ENCODE data around the gene SLIT3. TPM values are rescaled to one million over a fixed set of nuclear protein-coding genes. Genes with fewer than 3 reads are reported as not detected.
"Not testable (repeated sequence)": the region's sequence is repeated elsewhere in the genome, so short reads cannot be mapped to it uniquely, and the experiment has no call there.

The SLIT3 gene
- total RNA-seq, 2 experiments from 2014 or later = not detected

GRCh38 chr5:168642019-168642418 lies 658.9 kb downstream of the SLIT3 start:
- no peaks in the 10 kb centered on the region for H3K4me1 Mint-ChIP-seq (ENCODE audit: low read depth)
- no peak for ATAC-seq (ENCODE audit: poor library complexity)
- H3K27ac Mint-ChIP-seq = no peak overlapping the region
- POLR2A ChIA-PET = no interaction called here
- H3K27me3 Mint-ChIP-seq = no peaks in the 10 kb centered on the region
- H3K36me3 Mint-ChIP-seq (ENCODE audit: low read depth) = no peaks in the 10 kb centered on the region
- DNase-seq = no peak
- Histone ChIP-seq H3K36me3 (ENCODE audit: insufficient read depth, low read length) (no peaks in the 10 kb centered on the region), H3K27ac (ENCODE audit: low read depth in 1 of 2, low read length in 2 of 2) (no peak overlapping the region), H3K4me3 (ENCODE audit: low read length) (no peak overlapping the region), H3K9me3 (ENCODE audit: control insufficient read depth in 1 of 2, insufficient read depth in 1 of 2, low read length in 2 of 2) (peaks cover 0 to 9% of the 10 kb centered on the region in 2 experiments), H3K27me3 (ENCODE audit: control insufficient read depth in 1 of 2, insufficient read depth in 2 of 2, low read length in 2 of 2) (peaks cover 0 to 3% of the 10 kb centered on the region in 2 experiments), H3K4me1 (ENCODE audit: insufficient read depth, low read length) (no peaks in the 10 kb centered on the region)
- peaks cover 5% of the 10 kb centered on the region for H3K9me3 Mint-ChIP-seq
- H3K4me3 Mint-ChIP-seq = no peak overlapping the region
- CTCF ChIA-PET = no interaction called here
- intact Hi-C loops (cut with DNase I, micrococcal nuclease) = no loop called here
- no peak for TF ChIP-seq CTCF (IDR thresholded peaks at IDR 0.05)

GRCh38 chr5:168638846-168639245 lies 662.1 kb downstream of the SLIT3 start:
- H3K27ac Mint-ChIP-seq; H3K9me3 Mint-ChIP-seq; intact Hi-C loops (cut with DNase I, micrococcal nuclease); H3K4me3 ChIP-seq (ENCODE audit: low read length); H3K36me3 ChIP-seq (ENCODE audit: insufficient read depth, low read length); H3K27me3 ChIP-seq (ENCODE audit: control insufficient read depth in 1 of 2, insufficient read depth in 2 of 2, low read length in 2 of 2); H3K27me3 Mint-ChIP-seq; H3K9me3 ChIP-seq (ENCODE audit: control insufficient read depth in 1 of 2, insufficient read depth in 1 of 2, low read length in 2 of 2); H3K4me1 ChIP-seq (ENCODE audit: insufficient read depth, low read length); H3K4me3 Mint-ChIP-seq; CTCF ChIA-PET; H3K27ac ChIP-seq (ENCODE audit: low read depth in 1 of 2, low read length in 2 of 2); H3K36me3 Mint-ChIP-seq (ENCODE audit: low read depth); ATAC-seq (ENCODE audit: poor library complexity); H3K4me1 Mint-ChIP-seq (ENCODE audit: low read depth); POLR2A ChIA-PET; DNase-seq: not testable (repeated sequence)

- no peaks in the 10 kb centered on the region for H3K4me1 Mint-ChIP-seq (ENCODE audit: low read depth)
- no peak overlapping the region for H3K4me3 ChIP-seq (ENCODE audit: low read length)
- intact Hi-C loops (cut with DNase I, micrococcal nuclease) = no loop called here
- H3K4me1 ChIP-seq (ENCODE audit: insufficient read depth, low read length) = no peaks in the 10 kb centered on the region
- ChIA-PET POLR2A (no interaction called here), CTCF (interaction anchor here (0.7 kb wide), 1 partner anchor 18 kb away, joined by 5 read pairs; no protein-coding TSS in a partner anchor)
- H3K9me3 ChIP-seq (ENCODE audit: control insufficient read depth in 1 of 2, insufficient read depth in 1 of 2, low read length in 2 of 2) = no peaks in the 10 kb centered on the region
- H3K27me3 Mint-ChIP-seq = no peaks in the 10 kb centered on the region
- ATAC-seq (ENCODE audit: poor library complexity) (no peak), DNase-seq (no peak)
- no peaks in the 10 kb centered on the region for H3K36me3 ChIP-seq (ENCODE audit: insufficient read depth, low read length)
- H3K27ac ChIP-seq (ENCODE audit: low read depth in 1 of 2, low read length in 2 of 2) = no peak overlapping the region
- H3K27ac Mint-ChIP-seq = no peak overlapping the region
- no peak for TF ChIP-seq CTCF (IDR thresholded peaks at IDR 0.05)
- H3K27me3 ChIP-seq (ENCODE audit: control insufficient read depth in 1 of 2, insufficient read depth in 2 of 2, low read length in 2 of 2) = no peaks in the 10 kb centered on the region
- H3K36me3 Mint-ChIP-seq (ENCODE audit: low read depth) = no peaks in the 10 kb centered on the region
- no peaks in the 10 kb centered on the region for H3K9me3 Mint-ChIP-seq
- H3K4me3 Mint-ChIP-seq = no peak overlapping the region
Observed at GRCh38 chr5:168637793-168638192, 663.1 kb downstream of the SLIT3 start.

DNA sequence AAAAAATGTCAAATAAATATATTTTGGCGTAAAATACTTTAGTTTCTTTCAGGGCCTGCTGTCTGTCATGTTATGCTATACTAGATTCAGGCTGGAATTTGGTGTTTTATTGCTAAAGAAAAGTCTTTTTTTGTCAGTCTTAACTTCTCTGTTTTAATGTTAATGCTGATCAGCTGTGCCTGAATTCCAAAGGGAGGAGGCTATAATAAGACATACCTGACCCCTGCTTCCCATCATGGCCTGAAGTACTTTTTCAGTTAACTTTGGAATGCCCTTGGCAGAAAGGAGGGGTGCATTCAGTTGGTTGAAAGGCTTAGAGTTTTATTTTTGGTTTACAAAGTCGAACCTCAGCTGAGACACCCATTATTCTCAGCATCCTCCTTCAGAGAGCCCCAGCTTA lies 663.7 kb downstream of the SLIT3 start:
- Histone ChIP-seq H3K9me3 (ENCODE audit: control insufficient read depth in 1 of 2, insufficient read depth in 1 of 2, low read length in 2 of 2) (no peaks in the 10 kb centered on the region), H3K4me3 (ENCODE audit: low read length) (no peak overlapping the region), H3K27ac (ENCODE audit: low read depth in 1 of 2, low read length in 2 of 2) (no peak overlapping the region), H3K27me3 (ENCODE audit: control insufficient read depth in 1 of 2, insufficient read depth in 2 of 2, low read length in 2 of 2) (no peaks in the 10 kb centered on the region), H3K36me3 (ENCODE audit: insufficient read depth, low read length) (no peaks in the 10 kb centered on the region), H3K4me1 (ENCODE audit: insufficient read depth, low read length) (no peaks in the 10 kb centered on the region)
- Mint-ChIP-seq H3K4me1 (ENCODE audit: low read depth) (no peaks in the 10 kb centered on the region), H3K4me3 (no peak overlapping the region), H3K27me3 (no peaks in the 10 kb centered on the region), H3K27ac (no peak overlapping the region), H3K36me3 (ENCODE audit: low read depth) (no peaks in the 10 kb centered on the region), H3K9me3 (no peaks in the 10 kb centered on the region)
- POLR2A ChIA-PET = no interaction called here
- CTCF ChIA-PET = no interaction called here
- intact Hi-C loops (cut with DNase I, micrococcal nuclease) = no loop called here
- DNase-seq (no peak), ATAC-seq (ENCODE audit: poor library complexity) (no peak)
- TF ChIP-seq CTCF (IDR thresholded peaks at IDR 0.05) = no peak

DNA sequence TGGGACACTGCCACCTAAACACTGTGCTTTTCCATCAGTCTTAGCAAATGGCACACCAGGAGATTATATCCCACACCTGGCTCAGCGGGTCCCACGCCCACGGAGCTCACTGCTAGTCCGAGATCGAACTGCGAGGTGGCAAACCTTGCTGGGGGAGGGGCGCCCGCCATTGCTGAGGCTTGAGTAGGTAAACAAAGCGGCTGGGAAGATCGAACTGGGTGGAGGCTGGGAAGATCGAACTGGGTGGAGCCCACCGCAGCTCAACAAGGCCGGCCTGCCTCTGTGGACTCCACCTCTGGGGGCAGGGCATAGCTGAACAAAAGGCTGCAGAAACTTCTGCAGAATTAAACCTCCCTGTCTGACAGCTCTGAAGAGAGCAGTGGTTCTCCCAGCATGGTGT lies 670.0 kb downstream of the SLIT3 start:
- H3K9me3 Mint-ChIP-seq; H3K27ac ChIP-seq (ENCODE audit: low read depth in 1 of 2, low read length in 2 of 2); ATAC-seq (ENCODE audit: poor library complexity); intact Hi-C loops (cut with DNase I, micrococcal nuclease); H3K4me1 Mint-ChIP-seq (ENCODE audit: low read depth); CTCF ChIA-PET; POLR2A ChIA-PET; H3K4me1 ChIP-seq (ENCODE audit: insufficient read depth, low read length); H3K4me3 ChIP-seq (ENCODE audit: low read length); H3K36me3 ChIP-seq (ENCODE audit: insufficient read depth, low read length); H3K27ac Mint-ChIP-seq; H3K36me3 Mint-ChIP-seq (ENCODE audit: low read depth); H3K4me3 Mint-ChIP-seq; DNase-seq: not testable (repeated sequence)
- H3K27me3 ChIP-seq (ENCODE audit: control insufficient read depth in 1 of 2, insufficient read depth in 2 of 2, low read length in 2 of 2) = peaks cover 6 to 20% of the 10 kb centered on the region in 2 experiments
- H3K9me3 ChIP-seq (ENCODE audit: control insufficient read depth in 1 of 2, insufficient read depth in 1 of 2, low read length in 2 of 2) = peaks cover 0 to 12% of the 10 kb centered on the region in 2 experiments
- H3K27me3 Mint-ChIP-seq = peaks cover 28% of the 10 kb centered on the region
